ENCODE results near the gene GPR141.

Gene GPR141

DNA sequence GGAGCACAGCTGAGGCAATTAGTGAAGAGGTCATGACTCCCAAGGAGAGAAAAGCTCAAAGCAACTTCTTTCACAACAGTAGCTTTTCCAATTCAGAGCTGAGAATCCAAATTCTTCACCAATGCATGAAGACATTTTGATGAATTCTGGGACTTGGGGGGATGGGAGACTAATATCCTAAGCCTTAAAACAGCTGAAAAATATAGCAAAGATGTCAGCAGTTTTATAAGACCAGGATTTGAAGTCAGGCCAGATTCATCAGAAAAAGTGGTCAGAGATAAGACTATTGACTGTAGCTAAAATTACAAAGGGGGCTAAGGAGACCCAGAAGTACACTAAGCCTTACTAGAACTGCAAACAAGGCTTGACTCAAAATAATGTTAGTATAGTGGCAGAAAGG, 51.6 kb downstream of the GPR141 start:
- Histone ChIP-seq H3K9me3 (ENCODE audit: low read length) (no peaks in the 10 kb centered on the region), H3K4me2 (ENCODE audit: low read length) (no peak overlapping the region), H3F3A (ENCODE audit: insufficient read depth, low read length) (no peaks in the 10 kb centered on the region), H3K4me1 (ENCODE audit: insufficient read depth, low read length, severe bottlenecking) (no peaks in the 10 kb centered on the region), H3K9ac (ENCODE audit: low read length) (no peak overlapping the region), H3K9me2 (ENCODE audit: low read depth, low read length) (no peaks in the 10 kb centered on the region), H2AFZ (ENCODE audit: low read length) (no peak overlapping the region), H3K79me2 (ENCODE audit: insufficient read depth, low read length) (no peaks in the 10 kb centered on the region), H3K36me3 (ENCODE audit: insufficient read depth, low read length) (no peaks in the 10 kb centered on the region), H4K20me1 (ENCODE audit: insufficient read depth, low read length) (no peaks in the 10 kb centered on the region), H3K4me3 (ENCODE audit: low read depth, low read length, poor library complexity, severe bottlenecking) (no peak overlapping the region), H3K27ac (ENCODE audit: low read depth, low read length, poor library complexity, severe bottlenecking) (no peak overlapping the region), H3K27me3 (ENCODE audit: insufficient read depth, low read length) (no peaks in the 10 kb centered on the region)
- TF ChIP-seq, protein P1, sequence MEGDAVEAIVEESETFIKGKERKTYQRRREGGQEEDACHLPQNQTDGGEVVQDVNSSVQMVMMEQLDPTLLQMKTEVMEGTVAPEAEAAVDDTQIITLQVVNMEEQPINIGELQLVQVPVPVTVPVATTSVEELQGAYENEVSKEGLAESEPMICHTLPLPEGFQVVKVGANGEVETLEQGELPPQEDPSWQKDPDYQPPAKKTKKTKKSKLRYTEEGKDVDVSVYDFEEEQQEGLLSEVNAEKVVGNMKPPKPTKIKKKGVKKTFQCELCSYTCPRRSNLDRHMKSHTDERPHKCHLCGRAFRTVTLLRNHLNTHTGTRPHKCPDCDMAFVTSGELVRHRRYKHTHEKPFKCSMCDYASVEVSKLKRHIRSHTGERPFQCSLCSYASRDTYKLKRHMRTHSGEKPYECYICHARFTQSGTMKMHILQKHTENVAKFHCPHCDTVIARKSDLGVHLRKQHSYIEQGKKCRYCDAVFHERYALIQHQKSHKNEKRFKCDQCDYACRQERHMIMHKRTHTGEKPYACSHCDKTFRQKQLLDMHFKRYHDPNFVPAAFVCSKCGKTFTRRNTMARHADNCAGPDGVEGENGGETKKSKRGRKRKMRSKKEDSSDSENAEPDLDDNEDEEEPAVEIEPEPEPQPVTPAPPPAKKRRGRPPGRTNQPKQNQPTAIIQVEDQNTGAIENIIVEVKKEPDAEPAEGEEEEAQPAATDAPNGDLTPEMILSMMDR (IDR thresholded peaks at IDR 0.05; ENCODE audit: low read length), result no peak
- TF ChIP-seq EZH2 (IDR thresholded peaks at IDR 0.05; ENCODE audit: borderline replicate concordance, low read length), result no peak

DNA sequence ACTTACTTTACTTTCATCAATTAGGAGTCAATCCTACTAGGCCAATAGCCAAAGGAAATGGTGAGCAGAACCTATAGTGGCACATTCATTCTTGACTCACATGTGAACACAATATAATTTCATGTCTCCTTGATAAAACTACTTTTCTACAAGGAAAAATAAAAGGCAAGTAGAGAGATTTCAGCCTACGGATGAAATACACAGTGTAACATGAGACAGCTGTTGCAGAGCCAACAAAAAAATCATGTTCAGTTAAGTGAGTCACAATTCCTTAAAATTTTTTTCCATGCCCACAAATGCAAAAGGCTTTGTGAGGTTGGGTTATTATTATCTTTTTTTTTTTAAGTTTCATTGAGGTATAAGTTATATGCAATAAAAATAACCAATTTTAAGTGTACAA, 54.8 kb downstream of the GPR141 start:
- no peaks in the 10 kb centered on the region for H3K27me3 ChIP-seq (ENCODE audit: insufficient read depth, low read length)
- no peak overlapping the region for H3K4me2 ChIP-seq (ENCODE audit: low read length)

DNA sequence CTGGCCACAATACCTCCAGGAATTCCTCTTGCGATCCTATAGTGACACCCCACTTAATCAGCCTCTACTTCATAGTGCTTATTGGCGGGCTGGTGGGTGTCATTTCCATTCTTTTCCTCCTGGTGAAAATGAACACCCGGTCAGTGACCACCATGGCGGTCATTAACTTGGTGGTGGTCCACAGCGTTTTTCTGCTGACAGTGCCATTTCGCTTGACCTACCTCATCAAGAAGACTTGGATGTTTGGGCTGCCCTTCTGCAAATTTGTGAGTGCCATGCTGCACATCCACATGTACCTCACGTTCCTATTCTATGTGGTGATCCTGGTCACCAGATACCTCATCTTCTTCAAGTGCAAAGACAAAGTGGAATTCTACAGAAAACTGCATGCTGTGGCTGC, 56.8 kb downstream of the GPR141 start:
- Histone ChIP-seq H3K4me1 (ENCODE audit: insufficient read depth, low read length, severe bottlenecking) (no peaks in the 10 kb centered on the region), H3K9ac (ENCODE audit: low read length) (no peak overlapping the region), H4K20me1 (ENCODE audit: insufficient read depth, low read length) (no peaks in the 10 kb centered on the region), H3K27me3 (ENCODE audit: insufficient read depth, low read length) (no peaks in the 10 kb centered on the region), H3K4me3 (ENCODE audit: low read depth, low read length, poor library complexity, severe bottlenecking) (no peak overlapping the region), H3K36me3 (ENCODE audit: insufficient read depth, low read length) (no peaks in the 10 kb centered on the region), H3K27ac (ENCODE audit: low read depth, low read length, poor library complexity, severe bottlenecking) (no peak overlapping the region), H3K79me2 (ENCODE audit: insufficient read depth, low read length) (no peaks in the 10 kb centered on the region), H3K9me2 (ENCODE audit: low read depth, low read length) (no peaks in the 10 kb centered on the region), H3K9me3 (ENCODE audit: low read length) (no peaks in the 10 kb centered on the region), H3K4me2 (ENCODE audit: low read length) (no peak overlapping the region), H3F3A (ENCODE audit: insufficient read depth, low read length) (no peaks in the 10 kb centered on the region), H2AFZ (ENCODE audit: low read length) (no peak overlapping the region)
- TF ChIP-seq EZH2 (IDR thresholded peaks at IDR 0.05; ENCODE audit: borderline replicate concordance, low read length), result no peak
- TF ChIP-seq, protein P1 (IDR thresholded peaks at IDR 0.05; ENCODE audit: low read length), result no peak

More for the DNA sequence above, 54.8 kb downstream of the GPR141 start:
- H3K79me2 ChIP-seq (ENCODE audit: insufficient read depth, low read length), result no peaks in the 10 kb centered on the region
- no peaks in the 10 kb centered on the region for H3K9me2 ChIP-seq (ENCODE audit: low read depth, low read length)
- H4K20me1 ChIP-seq (ENCODE audit: insufficient read depth, low read length), result no peaks in the 10 kb centered on the region
- H3K36me3 ChIP-seq (ENCODE audit: insufficient read depth, low read length), result no peaks in the 10 kb centered on the region
- TF ChIP-seq EZH2 (IDR thresholded peaks at IDR 0.05; ENCODE audit: borderline replicate concordance, low read length), result no peak
- TF ChIP-seq, protein P1 (IDR thresholded peaks at IDR 0.05; ENCODE audit: low read length), result no peak
- H3K4me3 ChIP-seq (ENCODE audit: low read depth, low read length, poor library complexity, severe bottlenecking), result no peak overlapping the region
- H3K27ac ChIP-seq (ENCODE audit: low read depth, low read length, poor library complexity, severe bottlenecking), result no peak overlapping the region
- H3K9ac ChIP-seq (ENCODE audit: low read length), result no peak overlapping the region
- H3K4me1 ChIP-seq (ENCODE audit: insufficient read depth, low read length, severe bottlenecking), result no peaks in the 10 kb centered on the region
- H3K9me3 ChIP-seq (ENCODE audit: low read length), result no peaks in the 10 kb centered on the region
- no peak overlapping the region for H2AFZ ChIP-seq (ENCODE audit: low read length)
- H3F3A ChIP-seq (ENCODE audit: insufficient read depth, low read length), result no peaks in the 10 kb centered on the region

Data from OCI-LY1 (cell line).